Mesothelial cell of epicardium (in vitro differentiated cells): Measurements from ENCODE around the gene TP53I11. TPM values are rescaled to one million over a fixed set of nuclear protein-coding genes. Genes with fewer than 3 reads are reported as not detected.

Experiments
- DNase-seq, 2 experiments: peaks; one replicate each; pipeline ENCODE4 v3.0.0; 2021; ENCODE audit warnings: low spot score in 2 of 2; ENCODE audit not compliant: unreplicated experiment in 2 of 2
- H3K27ac Mint-ChIP-seq: 2 replicates; pipeline ENCODE4 v1.8.0; 2021; ENCODE audit warnings: mixed read lengths
- H3K27me3 Mint-ChIP-seq: 2 replicates; pipeline ENCODE4 v1.8.0; 2021; ENCODE audit warnings: low read depth, mixed read lengths
- H3K36me3 Mint-ChIP-seq: 2 replicates; pipeline ENCODE4 v1.8.0; 2021; ENCODE audit warnings: mixed read lengths
- H3K4me1 Mint-ChIP-seq: 2 replicates; pipeline ENCODE4 v1.8.0; 2021; ENCODE audit warnings: mixed read lengths
- H3K4me3 Mint-ChIP-seq: 2 replicates; pipeline ENCODE4 v1.8.0; 2021; ENCODE audit warnings: mild to moderate bottlenecking, moderate library complexity, mixed read lengths
- H3K9me3 Mint-ChIP-seq: 2 replicates; pipeline ENCODE4 v1.8.0; 2021; ENCODE audit warnings: mixed read lengths
- CTCF ChIP-seq: fragments of 200-600 bp; sonication (generic); IDR thresholded peaks from one replicate; pipeline ENCODE4 v1.5.0; 2021; ENCODE audit warnings: antibody characterized with exemption; ENCODE audit not compliant: unreplicated experiment
- total RNA-seq: library from RNA; stranded (reverse); gene quantifications from 3 replicates; pipeline ENCODE4 v1.2.1, GENCODE V29; 2021

TP53I11 gene
- total RNA-seq, 1 donor from 2014 or later, result 81.0 TPM

- DNase-seq, result no peak
- TF ChIP-seq CTCF, result no peak
- no peaks in the 10 kb centered on the region for H3K27me3 Mint-ChIP-seq
- no peak overlapping the region for H3K27ac Mint-ChIP-seq
- no peaks in the 10 kb centered on the region for H3K36me3 Mint-ChIP-seq
- H3K4me3 Mint-ChIP-seq, result no peak overlapping the region
- no peaks in the 10 kb centered on the region for H3K4me1 Mint-ChIP-seq
- H3K9me3 Mint-ChIP-seq, result no peaks in the 10 kb centered on the region
These were observed 30.2 kb downstream of the TP53I11 start for GRCh38 chr11:44920451-44920850.

GRCh38 chr11:44917741-44918140 lies 32.9 kb downstream of the TP53I11 start:
- TF ChIP-seq CTCF, result no peak
- no peaks in the 10 kb centered on the region for H3K9me3 Mint-ChIP-seq
- no peak overlapping the region for H3K27ac Mint-ChIP-seq
- H3K36me3 Mint-ChIP-seq, result no peaks in the 10 kb centered on the region
- H3K4me3 Mint-ChIP-seq, result no peak overlapping the region
- DNase-seq, result no peak
- no peaks in the 10 kb centered on the region for H3K27me3 Mint-ChIP-seq
- H3K4me1 Mint-ChIP-seq, result no peaks in the 10 kb centered on the region

- no peak overlapping the region for H3K27ac Mint-ChIP-seq
- H3K4me1 Mint-ChIP-seq, result peaks cover 2% of the 10 kb centered on the region
- H3K27me3 Mint-ChIP-seq, result no peaks in the 10 kb centered on the region
These were observed 33.8 kb downstream of the TP53I11 start for GRCh38 chr11:44916801-44917385.

GRCh38 chr11:44916331-44916730 lies 34.4 kb downstream of the TP53I11 start:
- no peaks in the 10 kb centered on the region for H3K27me3 Mint-ChIP-seq

More at GRCh38 chr11:44916801-44917385, 33.8 kb downstream of the TP53I11 start:
- no peaks in the 10 kb centered on the region for H3K36me3 Mint-ChIP-seq
- H3K9me3 Mint-ChIP-seq, result no peaks in the 10 kb centered on the region
- no peak overlapping the region for H3K4me3 Mint-ChIP-seq
- no peak for TF ChIP-seq CTCF
- no peak for DNase-seq

GRCh38 chr11:44915621-44916020 lies 35.1 kb downstream of the TP53I11 start:
- TF ChIP-seq CTCF, result no peak
- no peaks in the 10 kb centered on the region for H3K27me3 Mint-ChIP-seq
- H3K4me1 Mint-ChIP-seq, result peaks cover 10% of the 10 kb centered on the region
- no peak for DNase-seq
- H3K9me3 Mint-ChIP-seq, result no peaks in the 10 kb centered on the region
- no peak overlapping the region for H3K27ac Mint-ChIP-seq
- no peaks in the 10 kb centered on the region for H3K36me3 Mint-ChIP-seq
- H3K4me3 Mint-ChIP-seq, result no peak overlapping the region

More at GRCh38 chr11:44916331-44916730, 34.4 kb downstream of the TP53I11 start:
- no peak for TF ChIP-seq CTCF
- Mint-ChIP-seq H3K36me3 (no peaks in the 10 kb centered on the region), H3K4me1 (peaks cover 5% of the 10 kb centered on the region), H3K4me3 (no peak overlapping the region), H3K27ac (no peak overlapping the region), H3K9me3 (no peaks in the 10 kb centered on the region)
- no peak for DNase-seq

- H3K27me3 Mint-ChIP-seq, result no peaks in the 10 kb centered on the region
- H3K4me3 Mint-ChIP-seq, result no peak overlapping the region
- no peak overlapping the region for H3K27ac Mint-ChIP-seq
- H3K4me1 Mint-ChIP-seq, result peaks cover 10% of the 10 kb centered on the region
- no peak for TF ChIP-seq CTCF
- no peak for DNase-seq
- H3K9me3 Mint-ChIP-seq, result no peaks in the 10 kb centered on the region
- no peaks in the 10 kb centered on the region for H3K36me3 Mint-ChIP-seq
These were observed 35.7 kb downstream of the TP53I11 start for GRCh38 chr11:44915004-44915403.
